DOHH2 (cell line): ENCODE data around the gene MCU.

Experiments
- EZH2phosphoT487 ChIP-seq: fragments of 200-600 bp; sonication (generic); IDR thresholded peaks from 2 replicates; pipeline ENCODE4 v1.6.1; 2017; ENCODE audit warnings: borderline replicate concordance, mild to moderate bottlenecking, antibody characterized with exemption, low read length, moderate library complexity, mixed read lengths
- TF ChIP-seq, protein P1 (sequence below): fragments of 200-600 bp; sonication (generic); IDR thresholded peaks from one replicate; pipeline ENCODE4 v1.5.1; 2014; ENCODE audit warnings: antibody characterized with exemption, mild to moderate bottlenecking, low read depth, low read length; ENCODE audit not compliant: poor library complexity, severe bottlenecking

DNA sequence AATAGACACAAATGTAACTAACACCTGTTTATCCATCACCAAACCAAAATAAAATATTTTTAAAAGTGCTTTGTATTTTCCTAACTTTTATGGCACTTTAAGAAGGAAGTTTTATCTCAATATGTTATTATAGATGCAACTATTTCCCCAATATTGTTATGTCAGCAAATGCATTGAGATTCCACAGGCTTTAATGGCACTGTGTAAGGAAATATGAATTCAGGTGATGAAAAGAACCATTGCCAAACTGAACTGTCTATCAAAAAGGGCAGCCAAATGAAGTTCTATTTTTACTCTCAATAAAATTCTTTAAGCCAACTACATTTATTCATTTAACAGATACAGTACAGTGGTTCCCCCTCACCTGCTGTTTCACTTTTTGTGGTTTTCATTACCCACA, 134.4 kb downstream of the MCU start:
- TF ChIP-seq, protein P1, sequence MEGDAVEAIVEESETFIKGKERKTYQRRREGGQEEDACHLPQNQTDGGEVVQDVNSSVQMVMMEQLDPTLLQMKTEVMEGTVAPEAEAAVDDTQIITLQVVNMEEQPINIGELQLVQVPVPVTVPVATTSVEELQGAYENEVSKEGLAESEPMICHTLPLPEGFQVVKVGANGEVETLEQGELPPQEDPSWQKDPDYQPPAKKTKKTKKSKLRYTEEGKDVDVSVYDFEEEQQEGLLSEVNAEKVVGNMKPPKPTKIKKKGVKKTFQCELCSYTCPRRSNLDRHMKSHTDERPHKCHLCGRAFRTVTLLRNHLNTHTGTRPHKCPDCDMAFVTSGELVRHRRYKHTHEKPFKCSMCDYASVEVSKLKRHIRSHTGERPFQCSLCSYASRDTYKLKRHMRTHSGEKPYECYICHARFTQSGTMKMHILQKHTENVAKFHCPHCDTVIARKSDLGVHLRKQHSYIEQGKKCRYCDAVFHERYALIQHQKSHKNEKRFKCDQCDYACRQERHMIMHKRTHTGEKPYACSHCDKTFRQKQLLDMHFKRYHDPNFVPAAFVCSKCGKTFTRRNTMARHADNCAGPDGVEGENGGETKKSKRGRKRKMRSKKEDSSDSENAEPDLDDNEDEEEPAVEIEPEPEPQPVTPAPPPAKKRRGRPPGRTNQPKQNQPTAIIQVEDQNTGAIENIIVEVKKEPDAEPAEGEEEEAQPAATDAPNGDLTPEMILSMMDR = no peak
- TF ChIP-seq EZH2phosphoT487 = no peak
